ENCODE results near the gene TFAM.

DNA sequence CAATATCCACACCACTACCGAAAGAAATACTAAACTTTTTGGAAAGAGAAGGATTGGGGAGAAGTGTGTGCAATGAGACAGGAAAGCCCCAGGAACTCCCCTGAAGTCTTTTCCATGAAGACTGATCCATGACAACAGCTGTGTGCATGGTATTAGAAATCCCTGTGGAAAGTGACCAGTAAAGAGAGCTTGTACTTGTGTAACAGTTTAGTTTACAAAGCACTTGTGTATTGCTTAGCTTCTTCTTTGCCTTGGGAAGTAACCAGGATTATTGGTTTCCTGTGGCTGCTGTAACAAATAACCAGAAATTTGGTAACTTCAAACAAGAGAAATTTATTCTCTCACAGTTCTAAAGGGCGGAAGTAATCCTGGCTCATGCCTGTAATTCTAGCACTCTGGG is 18.8 kb downstream of the TFAM start:
- TF ChIP-seq SUZ12 (IDR thresholded peaks at IDR 0.05; ENCODE audit: extremely low read depth, insufficient read depth, insufficient read length) (no peak), YY1 (IDR thresholded peaks at IDR 0.05; ENCODE audit: insufficient read depth, insufficient read length) (no peak)

All from NT2/D1 (cell line).